ENCODE data around the gene CHD9.

GRCh38 chr16:53129281-53130158 is 74.7 kb downstream of the CHD9 start:
- TF ChIP-seq CSDC2 (CRISPR knock-in tag; IDR thresholded peaks at IDR 0.05) (no peak), PPARA (CRISPR knock-in tag; IDR thresholded peaks at IDR 0.05; ENCODE audit: borderline replicate concordance) (no peak), ZC3H10 (CRISPR knock-in tag; IDR thresholded peaks at IDR 0.05) (no peak), RARB (CRISPR knock-in tag; IDR thresholded peaks at IDR 0.05) (no peak), ZFP3 (CRISPR knock-in tag; IDR thresholded peaks at IDR 0.05) (no peak), PATZ1 (CRISPR knock-in tag; IDR thresholded peaks at IDR 0.05; ENCODE audit: borderline replicate concordance) (no peak), TOX (CRISPR knock-in tag; IDR thresholded peaks at IDR 0.05; ENCODE audit: borderline replicate concordance) (no peak), ZNF70 (CRISPR knock-in tag; IDR thresholded peaks at IDR 0.05) (no peak), ESRRG (CRISPR knock-in tag; IDR thresholded peaks at IDR 0.05) (no peak), ZFP30 (CRISPR knock-in tag; IDR thresholded peaks at IDR 0.05) (no peak), ZNF565 (CRISPR knock-in tag; conservative IDR thresholded peaks at IDR 0.05; ENCODE audit: low read depth) (no peak), ARNTL (CRISPR knock-in tag; IDR thresholded peaks at IDR 0.05; ENCODE audit: borderline replicate concordance, low read depth) (no peak), CREB5 (CRISPR knock-in tag; IDR thresholded peaks at IDR 0.05; ENCODE audit: low read depth) (no peak)
- TF ChIP-seq, protein P1, sequence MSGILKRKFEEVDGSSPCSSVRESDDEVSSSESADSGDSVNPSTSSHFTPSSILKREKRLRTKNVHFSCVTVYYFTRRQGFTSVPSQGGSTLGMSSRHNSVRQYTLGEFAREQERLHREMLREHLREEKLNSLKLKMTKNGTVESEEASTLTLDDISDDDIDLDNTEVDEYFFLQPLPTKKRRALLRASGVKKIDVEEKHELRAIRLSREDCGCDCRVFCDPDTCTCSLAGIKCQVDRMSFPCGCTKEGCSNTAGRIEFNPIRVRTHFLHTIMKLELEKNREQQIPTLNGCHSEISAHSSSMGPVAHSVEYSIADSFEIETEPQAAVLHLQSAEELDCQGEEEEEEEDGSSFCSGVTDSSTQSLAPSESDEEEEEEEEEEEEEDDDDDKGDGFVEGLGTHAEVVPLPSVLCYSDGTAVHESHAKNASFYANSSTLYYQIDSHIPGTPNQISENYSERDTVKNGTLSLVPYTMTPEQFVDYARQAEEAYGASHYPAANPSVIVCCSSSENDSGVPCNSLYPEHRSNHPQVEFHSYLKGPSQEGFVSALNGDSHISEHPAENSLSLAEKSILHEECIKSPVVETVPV (CRISPR knock-in tag; IDR thresholded peaks at IDR 0.05) = no peak

Measured in SK-N-SH treated with all-trans-retinoic acid at 6 μM for 48 hours (cell line).